LoVo (cell line): ENCODE results near the gene ANKRD33B.
"Not testable (repeated sequence)": the region's sequence is repeated elsewhere in the genome, so short reads cannot be mapped to it uniquely, and the experiment has no call there.

Source experiments
- DNase-seq: peaks from one replicate; pipeline ENCODE4 v3.0.0-alpha.2; 2016; ENCODE audit warnings: low spot score

ANKRD33B gene

DNA sequence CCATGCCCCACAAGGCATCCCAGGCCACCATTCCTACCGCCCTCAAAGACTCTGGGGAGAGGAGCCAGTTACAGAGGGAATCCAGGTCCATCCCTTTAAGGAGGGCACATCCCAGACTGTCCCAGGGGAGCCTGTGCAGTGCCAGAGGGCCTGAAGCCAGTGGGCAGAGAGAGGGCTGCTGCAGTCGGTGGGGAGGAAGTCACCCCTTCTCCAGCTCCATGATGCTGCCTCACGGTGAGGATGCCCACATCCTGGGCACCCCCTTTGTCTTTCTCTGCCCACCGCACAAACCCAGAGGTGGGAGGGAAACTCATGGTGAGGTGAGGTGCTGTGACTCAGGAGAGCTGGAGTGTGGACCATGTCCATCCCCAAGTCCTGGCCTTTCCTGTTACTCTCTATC, 26.2 kb upstream of the ANKRD33B start:
- no peak for DNase-seq

- no peak for DNase-seq
These were observed 25.6 kb upstream of the ANKRD33B start for GRCh38 chr5:10538103-10538788.

GRCh38 chr5:10538789-10539686, 24.8 kb upstream of the ANKRD33B start:
- no peak for DNase-seq

DNA sequence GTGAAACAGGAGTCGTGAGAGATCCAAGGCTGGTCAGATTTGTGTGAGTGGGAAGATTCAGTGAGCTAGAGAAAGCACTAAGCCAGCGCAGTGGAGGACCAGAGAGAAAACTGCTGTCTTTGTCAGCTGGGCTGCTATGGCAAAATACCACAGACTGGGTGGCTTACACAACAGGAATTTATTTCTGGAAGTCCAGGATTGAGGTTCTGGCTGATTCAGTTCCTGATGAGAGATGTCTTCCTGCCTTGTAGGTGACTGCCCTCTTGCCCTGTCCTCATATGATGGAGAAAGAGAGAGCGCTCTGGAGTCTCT, 24.2 kb upstream of the ANKRD33B start:
- no peak for DNase-seq

GRCh38 chr5:10540036-10540544, 23.8 kb upstream of the ANKRD33B start:
- no peak for DNase-seq

DNA sequence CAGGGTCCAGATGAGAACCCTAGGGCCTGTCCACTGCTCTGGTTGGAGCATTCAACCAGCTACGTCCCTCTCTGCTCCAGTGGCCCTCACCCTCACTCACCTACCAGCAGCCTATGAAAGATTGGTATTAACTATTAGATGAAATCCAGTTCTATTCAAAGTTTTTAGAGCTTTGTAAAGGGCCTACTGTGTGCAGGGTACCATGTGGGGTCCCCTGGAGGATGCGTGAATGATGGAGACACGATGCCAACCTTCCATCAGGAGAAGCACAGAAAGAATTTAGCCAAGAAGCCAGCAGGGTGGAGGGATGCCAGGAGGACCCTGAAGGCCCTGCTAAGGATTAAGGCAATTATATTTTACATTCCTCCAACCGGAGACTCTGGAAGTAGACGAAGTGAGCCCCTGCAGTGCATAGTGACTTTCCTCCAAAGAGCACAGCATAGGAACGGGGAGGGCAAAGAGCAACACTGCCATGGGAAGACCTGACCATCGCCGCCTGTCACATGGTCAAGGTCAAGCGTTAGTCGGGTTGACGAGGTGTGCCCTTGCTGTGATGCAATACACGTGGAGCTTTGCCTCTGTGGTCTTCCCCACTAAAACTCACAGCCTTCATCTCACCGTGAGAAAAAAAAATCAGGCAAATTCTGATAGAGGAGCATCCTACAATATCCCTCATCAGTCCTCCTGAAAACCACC, 22.8 kb upstream of the ANKRD33B start:
- no peak for DNase-seq

DNA sequence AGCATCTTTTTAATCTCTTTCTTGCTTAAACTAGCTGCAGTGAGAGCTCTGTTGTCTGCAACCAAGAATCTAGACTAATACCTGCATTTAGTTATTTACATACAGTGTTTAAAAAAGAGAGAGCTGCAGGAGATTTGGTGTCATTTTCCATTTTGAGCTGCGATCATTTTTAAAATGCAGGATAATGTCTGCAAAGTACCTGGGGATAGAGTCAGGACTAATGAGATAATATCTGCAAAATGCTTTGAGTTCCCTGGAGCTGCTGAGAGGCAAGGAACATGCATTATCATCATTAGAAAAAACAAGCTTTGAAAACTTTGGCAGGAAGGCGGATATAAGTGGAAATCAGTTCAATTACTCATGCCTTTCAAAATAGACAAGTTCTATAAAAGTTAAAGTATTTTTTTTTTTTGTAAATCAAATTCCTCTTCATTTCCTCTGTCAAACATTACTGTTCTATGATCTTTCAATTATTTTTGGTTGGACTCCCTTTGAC, 21.8 kb upstream of the ANKRD33B start:
- DNase-seq: no peak

DNA sequence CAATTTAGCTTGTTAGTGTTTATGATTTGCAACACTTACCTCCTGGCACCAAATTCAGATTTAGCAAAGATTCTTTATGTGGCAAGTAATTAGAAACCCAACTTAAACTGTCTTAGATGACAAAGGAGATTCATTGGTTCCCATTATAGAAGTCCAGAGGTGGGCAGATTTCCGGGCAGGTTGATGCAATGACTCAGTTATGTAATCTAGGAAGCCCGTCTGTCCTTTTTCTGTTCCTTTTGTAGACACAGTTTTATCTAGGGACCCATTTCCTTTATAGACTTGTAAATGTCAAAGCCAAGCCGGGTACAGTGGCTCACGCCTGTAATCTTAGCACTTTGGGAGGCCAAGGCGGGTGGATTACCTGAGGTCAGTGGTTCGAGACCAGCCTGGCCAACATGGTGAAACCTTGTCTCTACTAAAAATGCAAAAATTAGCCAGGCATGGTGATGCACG, 20.3 kb upstream of the ANKRD33B start:
- DNase-seq: no peak

DNA sequence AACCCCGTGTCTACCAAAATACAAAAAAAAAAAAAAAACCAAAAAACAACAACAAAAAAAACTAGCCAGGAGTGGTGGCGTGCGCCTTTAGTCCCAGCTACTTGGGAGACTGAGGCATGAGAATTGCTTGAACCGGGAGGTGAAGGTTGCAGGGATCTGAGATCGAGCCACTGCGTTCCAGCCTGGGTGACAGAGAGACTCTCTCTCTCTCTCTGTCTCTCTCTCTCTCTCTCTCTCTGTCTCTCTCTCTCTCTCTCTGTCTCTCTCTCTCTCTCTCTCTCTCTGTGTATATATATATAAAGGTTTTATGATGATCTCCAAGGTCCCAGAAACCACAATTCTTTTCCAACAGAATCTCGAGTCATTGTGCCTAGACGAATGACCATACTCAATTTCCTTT, 18.8 kb upstream of the ANKRD33B start:
- no peak for DNase-seq

- no peak for DNase-seq
These were observed 17.7 kb upstream of the ANKRD33B start for GRCh38 chr5:10546186-10546585.

GRCh38 chr5:10548418-10549122, 15.3 kb upstream of the ANKRD33B start:
- DNase-seq: no peak

DNA sequence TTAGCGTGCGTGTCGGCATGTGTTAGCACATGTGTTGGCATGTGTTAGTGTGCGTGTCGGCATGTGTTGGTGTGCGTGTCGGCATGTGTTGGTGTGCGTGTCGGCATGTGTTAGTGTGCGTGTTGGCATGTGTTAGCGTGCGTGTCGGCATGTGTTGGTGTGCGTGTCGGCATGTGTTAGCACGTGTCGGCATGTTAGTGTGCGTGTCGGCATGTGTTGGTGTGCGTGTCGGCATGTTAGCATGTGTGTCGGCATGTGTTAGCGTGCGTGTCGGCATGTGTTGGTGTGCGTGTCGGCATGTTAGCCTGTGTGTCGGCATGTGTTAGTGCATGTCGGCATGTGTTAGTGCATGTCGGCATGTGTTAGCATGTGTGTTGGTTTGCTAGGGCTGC, 14.8 kb upstream of the ANKRD33B start:
- DNase-seq: not testable (repeated sequence)

DNA sequence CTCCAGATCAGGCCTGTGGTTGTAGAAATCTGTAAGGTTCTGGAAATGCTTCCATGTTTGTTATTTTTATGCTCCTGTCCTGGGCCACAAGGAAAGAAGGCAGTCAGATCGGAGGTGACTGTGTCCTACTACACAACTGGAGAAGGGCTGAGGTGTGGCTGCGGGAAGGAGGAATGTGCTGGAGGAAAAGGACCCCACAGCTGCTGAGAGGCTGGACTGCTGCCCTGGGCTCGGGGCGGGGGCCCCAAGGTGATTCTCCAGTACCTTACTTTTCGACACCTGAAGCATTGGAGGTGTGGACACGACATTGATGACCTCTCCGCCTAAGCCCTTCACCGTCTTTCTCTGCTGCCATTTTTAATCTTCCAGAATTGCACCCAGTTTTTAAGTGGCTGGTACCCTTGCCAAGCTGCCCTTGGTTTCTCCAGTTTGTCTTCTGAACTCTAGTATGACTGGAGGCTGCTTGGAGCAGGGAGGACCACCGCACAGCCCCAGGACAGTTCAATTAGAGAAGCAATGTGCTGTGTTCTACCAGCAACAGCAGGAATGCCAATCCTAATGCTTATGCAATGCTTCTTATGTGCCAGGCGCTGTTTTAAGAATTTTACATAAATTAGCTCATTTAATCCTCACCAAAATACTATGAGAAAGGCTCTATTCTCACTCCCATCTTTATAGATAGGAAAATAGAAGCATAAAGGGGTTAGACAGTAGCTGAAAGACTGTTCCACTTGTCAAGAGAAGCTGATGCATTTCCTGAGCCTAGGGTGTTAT, 13.5 kb upstream of the ANKRD33B start:
- no peak for DNase-seq

DNA sequence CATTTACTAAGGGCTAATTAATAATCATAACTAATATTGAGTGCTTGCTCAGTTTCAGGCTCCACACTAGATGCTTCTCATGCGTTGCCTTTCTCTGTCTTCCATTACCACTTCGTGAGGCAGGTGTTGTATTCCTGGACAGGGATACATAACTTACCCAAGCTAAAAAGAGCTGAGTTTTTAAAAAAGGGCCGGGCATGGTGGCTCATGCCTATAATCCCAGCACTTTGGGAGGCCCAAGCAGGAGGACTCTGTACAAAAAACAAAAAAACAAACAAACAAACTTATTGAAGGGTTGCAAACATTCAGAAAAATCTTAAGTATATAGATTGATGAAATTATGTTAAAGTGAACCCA, 12.1 kb upstream of the ANKRD33B start:
- DNase-seq: no peak

DNA sequence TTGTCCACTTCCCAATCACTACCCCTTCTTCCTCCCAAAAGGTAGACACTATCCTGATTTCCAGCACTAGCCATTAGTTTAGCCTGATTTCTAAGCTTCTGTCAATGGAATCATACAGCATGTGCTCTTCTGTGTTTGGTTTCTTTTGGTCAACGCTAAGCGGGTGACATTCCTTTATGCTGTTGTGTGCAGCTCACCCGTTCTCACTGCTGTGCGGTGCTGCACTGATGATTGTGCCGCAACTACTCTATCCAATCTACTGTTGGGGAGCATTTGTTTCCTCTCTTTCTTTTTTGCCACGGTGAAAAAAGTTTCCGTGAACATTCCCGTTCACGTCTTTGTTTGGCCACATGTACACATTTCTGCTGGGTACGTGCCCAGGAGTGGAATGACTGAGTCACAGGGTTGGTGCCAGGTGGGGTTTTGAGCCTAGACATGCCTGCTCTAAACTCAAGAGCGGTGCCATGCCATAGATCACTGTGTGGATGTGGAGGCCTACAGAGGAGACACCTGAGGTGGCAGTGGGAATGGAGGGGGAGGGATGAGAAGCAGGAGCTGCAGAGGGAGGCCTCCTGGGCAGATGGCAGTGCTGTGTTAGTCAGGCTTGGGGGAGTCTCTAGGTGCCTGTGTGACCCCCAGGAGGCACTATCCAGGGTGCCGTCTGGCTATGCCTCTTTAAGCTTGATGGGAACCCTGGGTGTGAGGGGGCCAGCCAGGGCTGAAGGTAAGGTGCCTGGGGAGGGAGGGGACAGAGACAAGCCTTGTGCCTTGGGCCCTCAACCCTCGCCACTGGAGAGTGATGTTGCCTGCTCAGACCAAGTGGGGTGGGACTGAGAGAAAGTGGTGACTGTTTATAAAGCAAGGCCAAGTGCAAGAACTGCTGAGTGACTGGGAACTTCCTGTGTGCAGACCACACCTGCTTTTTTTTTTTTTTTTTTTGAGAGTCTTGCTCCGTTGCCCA, 11.4 kb upstream of the ANKRD33B start:
- peak; percentile 55 for DNase-seq

DNA sequence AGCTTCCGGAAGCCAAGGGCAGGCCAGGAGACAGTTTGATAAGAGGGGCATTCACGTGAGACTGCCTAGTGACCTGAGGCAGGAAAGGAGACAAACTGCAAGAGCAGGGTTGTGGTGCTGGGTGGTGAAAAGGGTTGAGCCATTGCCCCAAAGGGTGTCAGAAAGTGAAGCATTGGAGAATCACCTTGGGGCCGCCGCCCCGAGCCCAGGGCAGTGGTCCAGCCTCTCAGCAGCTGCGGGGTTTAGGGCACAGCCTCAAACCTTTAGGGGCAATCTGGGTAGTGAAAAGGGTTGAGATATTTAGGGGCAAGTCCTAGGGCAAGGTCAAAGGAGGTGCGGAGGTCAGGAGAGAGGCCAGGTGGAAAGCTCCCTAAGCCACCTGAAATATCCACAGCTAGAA, 10.4 kb upstream of the ANKRD33B start:
- no peak for DNase-seq

GRCh38 chr5:10555277-10555684, 8.6 kb upstream of the ANKRD33B start:
- DNase-seq: peak; percentile 72

GRCh38 chr5:10556289-10556807, 7.5 kb upstream of the ANKRD33B start:
- peak; percentile 64 for DNase-seq

DNA sequence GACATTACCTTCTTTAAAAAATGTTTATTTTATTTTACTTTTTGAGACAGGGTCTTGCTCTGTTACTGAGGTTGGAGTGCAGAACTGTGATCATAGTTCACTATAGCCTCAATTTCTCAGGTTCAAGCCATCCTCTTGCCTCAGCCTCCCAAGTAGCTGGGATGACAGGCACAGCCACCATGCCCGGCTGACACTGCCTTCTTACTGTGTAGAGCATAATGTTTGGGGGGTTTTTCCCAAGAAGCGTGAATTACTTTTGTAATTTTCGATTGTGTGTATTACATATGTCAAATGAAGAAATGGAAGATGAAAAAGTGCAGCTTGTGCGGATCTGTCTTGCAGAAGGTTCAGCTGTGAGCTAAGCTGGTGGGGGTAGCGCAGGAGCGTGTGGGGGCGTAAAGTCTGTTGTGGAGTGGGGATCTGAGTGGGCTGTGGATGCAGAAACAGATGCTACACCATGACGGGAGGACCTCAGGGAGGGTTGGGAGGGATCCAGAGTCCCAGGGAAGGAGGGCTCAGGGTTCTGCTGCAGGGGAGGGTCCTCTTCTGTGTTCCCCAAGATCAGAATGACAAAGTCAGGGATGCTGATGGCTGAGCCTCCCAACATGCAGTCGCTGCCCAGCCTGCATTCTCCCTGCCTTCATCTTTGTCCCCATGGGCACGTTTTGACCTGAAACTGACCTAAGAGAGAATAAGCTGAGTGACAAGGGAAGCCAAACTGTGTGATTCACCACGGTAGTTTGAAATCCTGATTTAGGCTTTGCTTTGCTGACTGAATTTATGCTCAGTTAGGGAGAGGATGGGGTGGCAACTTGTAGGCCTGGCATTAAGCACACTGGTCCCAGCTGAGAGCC, 6.8 kb upstream of the ANKRD33B start:
- no peak for DNase-seq
